ENCODE results near the gene PLEKHG4. TPM values are rescaled to one million over a fixed set of nuclear protein-coding genes. Genes with fewer than 3 reads are reported as not detected.

The PLEKHG4 gene
- total RNA-seq, 2 donors from 2014 or later: 7.7 to 57.8 TPM

DNA sequence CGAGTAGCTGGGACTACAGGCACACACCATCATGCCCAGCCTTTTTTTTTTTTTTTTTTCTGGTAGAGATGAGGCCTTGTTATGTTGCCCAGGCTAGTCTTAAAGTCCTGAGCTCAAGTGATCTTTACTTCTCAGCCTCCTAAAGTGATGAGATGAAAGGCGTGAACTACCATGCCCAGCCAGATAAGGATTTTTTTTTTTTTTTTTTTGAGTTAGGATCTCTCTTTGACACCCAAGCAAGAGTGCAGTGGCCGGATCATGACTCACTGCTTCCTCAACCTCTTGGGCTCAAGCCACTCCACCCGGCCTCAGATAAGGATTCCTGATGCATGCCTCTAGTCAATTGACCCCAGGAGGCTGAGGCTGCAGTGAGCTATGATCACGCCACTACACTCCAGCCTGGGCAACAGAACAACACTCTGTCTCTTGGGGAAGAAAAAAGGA is 11.2 kb upstream of the PLEKHG4 start:
- intact Hi-C loops (cut with DNase I): no loop called here
- WGBS: 62% methylated on average over 5 of the region's 5 CpGs
- DNase-seq (ENCODE audit: low spot score): no peak
- TF ChIP-seq, protein P1, sequence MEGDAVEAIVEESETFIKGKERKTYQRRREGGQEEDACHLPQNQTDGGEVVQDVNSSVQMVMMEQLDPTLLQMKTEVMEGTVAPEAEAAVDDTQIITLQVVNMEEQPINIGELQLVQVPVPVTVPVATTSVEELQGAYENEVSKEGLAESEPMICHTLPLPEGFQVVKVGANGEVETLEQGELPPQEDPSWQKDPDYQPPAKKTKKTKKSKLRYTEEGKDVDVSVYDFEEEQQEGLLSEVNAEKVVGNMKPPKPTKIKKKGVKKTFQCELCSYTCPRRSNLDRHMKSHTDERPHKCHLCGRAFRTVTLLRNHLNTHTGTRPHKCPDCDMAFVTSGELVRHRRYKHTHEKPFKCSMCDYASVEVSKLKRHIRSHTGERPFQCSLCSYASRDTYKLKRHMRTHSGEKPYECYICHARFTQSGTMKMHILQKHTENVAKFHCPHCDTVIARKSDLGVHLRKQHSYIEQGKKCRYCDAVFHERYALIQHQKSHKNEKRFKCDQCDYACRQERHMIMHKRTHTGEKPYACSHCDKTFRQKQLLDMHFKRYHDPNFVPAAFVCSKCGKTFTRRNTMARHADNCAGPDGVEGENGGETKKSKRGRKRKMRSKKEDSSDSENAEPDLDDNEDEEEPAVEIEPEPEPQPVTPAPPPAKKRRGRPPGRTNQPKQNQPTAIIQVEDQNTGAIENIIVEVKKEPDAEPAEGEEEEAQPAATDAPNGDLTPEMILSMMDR (IDR thresholded peaks at IDR 0.05): no peak
- TF ChIP-seq POLR2AphosphoS5 (IDR thresholded peaks at IDR 0.05) (no peak), POLR2A (IDR thresholded peaks at IDR 0.05) (no peak)
- H3K36me3 ChIP-seq: no peaks in the 10 kb centered on the region
- no peaks in the 10 kb centered on the region for H3K4me1 ChIP-seq (replicated peaks)
- H3K4me3 ChIP-seq: no peak overlapping the region
- H3K27me3 ChIP-seq (replicated peaks; ENCODE audit: insufficient read depth): no peaks in the 10 kb centered on the region
- H3K27ac ChIP-seq: no peak overlapping the region
- no peaks in the 10 kb centered on the region for H3K9me3 ChIP-seq

DNA sequence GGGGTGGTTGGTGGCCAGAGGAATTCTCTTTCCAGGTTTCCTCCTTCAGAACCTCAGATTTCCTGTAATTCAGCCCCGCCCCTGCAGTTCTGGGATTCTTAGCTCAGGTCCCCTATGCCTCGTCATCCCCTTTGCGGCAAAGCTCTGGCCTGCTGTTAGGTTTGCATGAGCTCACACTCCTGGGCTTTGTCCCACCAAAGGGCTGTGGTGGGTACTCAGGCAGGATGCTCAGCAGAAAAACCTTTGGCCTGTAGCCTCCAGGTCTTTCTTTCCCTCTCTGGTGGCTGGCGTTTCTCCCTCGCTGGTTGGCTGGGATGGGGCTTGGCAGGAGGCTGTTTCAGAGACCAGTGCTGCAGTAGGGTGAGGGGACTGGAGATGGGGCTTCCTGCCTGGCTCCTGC is 9.6 kb upstream of the PLEKHG4 start:
- H3K27me3 ChIP-seq (replicated peaks; ENCODE audit: insufficient read depth): no peaks in the 10 kb centered on the region
- TF ChIP-seq POLR2A (IDR thresholded peaks at IDR 0.05) (no peak), POLR2AphosphoS5 (IDR thresholded peaks at IDR 0.05) (no peak)
- TF ChIP-seq, protein P1 (IDR thresholded peaks at IDR 0.05): no peak
- H3K27ac ChIP-seq: no peak overlapping the region
- intact Hi-C loops (cut with DNase I): no loop called here
- H3K36me3 ChIP-seq: no peaks in the 10 kb centered on the region
- H3K9me3 ChIP-seq: no peaks in the 10 kb centered on the region
- no peak overlapping the region for H3K4me3 ChIP-seq
- WGBS: 49% methylated on average over 5 of the region's 5 CpGs
- no peaks in the 10 kb centered on the region for H3K4me1 ChIP-seq (replicated peaks)
- DNase-seq (ENCODE audit: low spot score): no peak

DNA sequence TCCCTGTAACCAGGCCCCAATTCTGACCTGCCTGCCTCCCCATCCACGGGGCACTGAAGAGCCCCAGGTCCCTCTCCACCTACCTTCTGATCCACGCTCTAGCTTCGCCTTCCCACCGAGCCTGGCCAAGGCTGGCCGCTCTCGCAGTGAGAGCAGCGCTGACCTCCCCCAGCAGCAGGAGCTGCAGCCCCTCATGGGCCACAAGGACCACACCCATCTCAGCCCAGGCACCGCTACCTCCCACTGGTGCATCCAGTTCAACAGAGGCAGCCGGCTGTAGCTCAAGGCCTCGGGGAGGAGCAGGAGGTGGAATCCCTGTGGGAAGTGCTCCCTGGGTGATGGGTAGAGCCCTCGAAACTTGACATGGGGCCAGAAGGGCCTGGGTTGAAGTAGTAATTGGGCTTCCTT is 8.4 kb upstream of the PLEKHG4 start:
- TF ChIP-seq POLR2A (IDR thresholded peaks at IDR 0.05) (no peak), POLR2AphosphoS5 (IDR thresholded peaks at IDR 0.05) (no peak)
- TF ChIP-seq, protein P1 (IDR thresholded peaks at IDR 0.05): no peak
- DNase-seq (ENCODE audit: low spot score): no peak
- no peak overlapping the region for H3K27ac ChIP-seq

DNA sequence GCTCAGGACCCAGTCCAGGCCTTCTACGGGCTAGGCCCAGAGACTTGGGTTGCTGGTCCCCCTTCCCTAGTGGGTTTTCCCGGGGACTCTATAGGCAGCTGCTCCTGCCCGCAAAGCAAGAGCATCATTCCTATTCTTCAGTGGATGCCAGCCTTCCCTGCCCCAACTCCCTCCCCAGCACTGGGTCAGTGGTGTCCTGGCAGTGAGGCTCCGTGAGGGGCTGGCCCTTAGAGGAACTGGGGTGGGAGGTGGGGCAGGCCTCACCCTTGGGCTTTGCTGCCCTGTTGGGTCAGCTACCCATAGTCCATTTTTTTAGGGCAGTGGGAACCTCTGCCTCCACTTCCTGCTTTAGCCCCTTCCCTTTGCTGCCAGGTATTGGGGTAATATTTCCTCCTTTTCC is 7.9 kb upstream of the PLEKHG4 start:
- Histone ChIP-seq H3K4me3 (no peak overlapping the region), H3K4me1 (replicated peaks) (no peaks in the 10 kb centered on the region), H3K27ac (no peak overlapping the region), H3K27me3 (replicated peaks; ENCODE audit: insufficient read depth) (no peaks in the 10 kb centered on the region), H3K9me3 (no peaks in the 10 kb centered on the region), H3K36me3 (no peaks in the 10 kb centered on the region)
- intact Hi-C loops (cut with DNase I): no loop called here
- TF ChIP-seq, protein P1 (IDR thresholded peaks at IDR 0.05): no peak
- TF ChIP-seq POLR2A (IDR thresholded peaks at IDR 0.05) (no peak), POLR2AphosphoS5 (IDR thresholded peaks at IDR 0.05) (no peak)
- no peak for DNase-seq (ENCODE audit: low spot score)
- WGBS: 85% methylated on average over 4 of the region's 4 CpGs

More for the DNA sequence above, 8.4 kb upstream of the PLEKHG4 start:
- no peaks in the 10 kb centered on the region for H3K27me3 ChIP-seq (replicated peaks; ENCODE audit: insufficient read depth)
- no peaks in the 10 kb centered on the region for H3K9me3 ChIP-seq
- intact Hi-C loops (cut with DNase I): no loop called here
- no peaks in the 10 kb centered on the region for H3K36me3 ChIP-seq
- WGBS: 78% methylated on average over 11 of the region's 11 CpGs
- H3K4me3 ChIP-seq: no peak overlapping the region
- H3K4me1 ChIP-seq (replicated peaks): no peaks in the 10 kb centered on the region

DNA sequence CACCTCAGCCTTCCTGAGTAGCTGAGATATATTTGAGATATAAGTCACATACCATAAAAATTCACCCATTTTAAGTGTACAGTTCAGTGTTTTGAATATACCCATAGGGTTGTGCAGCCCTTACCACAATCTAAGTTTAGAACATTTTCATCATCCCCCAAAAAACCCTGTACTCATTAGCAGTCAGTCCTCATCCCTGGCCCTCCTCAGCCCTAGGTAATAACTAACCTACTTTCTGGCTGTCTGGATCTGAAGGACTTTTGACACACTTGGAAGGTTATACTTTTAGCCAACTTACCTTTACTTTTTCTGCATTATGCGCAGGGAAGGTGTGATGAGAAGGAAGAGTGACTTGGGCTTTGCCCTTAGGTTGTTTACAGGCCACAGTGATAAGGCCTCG is 4.0 kb upstream of the PLEKHG4 start:
- no peak for TF ChIP-seq POLR2AphosphoS5 (IDR thresholded peaks at IDR 0.05)
- TF ChIP-seq, protein P1 (IDR thresholded peaks at IDR 0.05): no peak
- no peak for TF ChIP-seq POLR2A (IDR thresholded peaks at IDR 0.05)
- Histone ChIP-seq H3K4me3 (no peak overlapping the region), H3K9me3 (no peaks in the 10 kb centered on the region), H3K36me3 (no peaks in the 10 kb centered on the region), H3K4me1 (replicated peaks) (peaks cover 4% of the 10 kb centered on the region), H3K27me3 (replicated peaks; ENCODE audit: insufficient read depth) (no peaks in the 10 kb centered on the region), H3K27ac (no peak overlapping the region)
- no peak for DNase-seq (ENCODE audit: low spot score)
- intact Hi-C loops (cut with DNase I): no loop called here
- 71% methylated on average over 2 of the region's 2 CpGs for WGBS
